ENCODE measurements around the gene EPHB3.

EPHB3 gene

GRCh38 chr3:184594371-184595001, 32.9 kb downstream of the EPHB3 start:
- Histone ChIP-seq H3K27me3 (replicated peaks; ENCODE audit: insufficient read depth, low read length) (peaks cover 37% of the 10 kb centered on the region), H2AFZ (ENCODE audit: low read length) (no peak overlapping the region), H3K27ac (ENCODE audit: low read length) (no peak overlapping the region), H3K36me3 (replicated peaks; ENCODE audit: insufficient read depth, low read length) (no peaks in the 10 kb centered on the region), H3F3A (ENCODE audit: insufficient read depth, low read length) (no peaks in the 10 kb centered on the region), H3K79me2 (ENCODE audit: low read length) (no peaks in the 10 kb centered on the region), H3K4me1 (ENCODE audit: low read length) (no peaks in the 10 kb centered on the region), H3K9me3 (replicated peaks; ENCODE audit: insufficient read depth, low read length) (no peaks in the 10 kb centered on the region), H4K20me1 (ENCODE audit: insufficient read depth, low read length) (no peaks in the 10 kb centered on the region), H3K9ac (ENCODE audit: low read length) (no peak overlapping the region), H3K9me2 (replicated peaks; ENCODE audit: insufficient read depth, low read length) (no peaks in the 10 kb centered on the region), H3K4me2 (ENCODE audit: low read depth, low read length) (no peak overlapping the region), H3K4me3 (ENCODE audit: low read length) (no peak overlapping the region)
- TF ChIP-seq EZH2 (optimal IDR thresholded peaks at IDR 0.05; ENCODE audit: low read depth, low read length) (no peak), EZH2phosphoT487 (IDR thresholded peaks at IDR 0.05; ENCODE audit: low read length) (no peak), CTCF (IDR thresholded peaks at IDR 0.05; ENCODE audit: low read length) (no peak)
- DNase-seq = no peak

GRCh38 chr3:184595726-184596125, 34.1 kb downstream of the EPHB3 start:
- H3K27ac ChIP-seq (ENCODE audit: low read length) = no peak overlapping the region
- no peak for DNase-seq
- H3F3A ChIP-seq (ENCODE audit: insufficient read depth, low read length) = no peaks in the 10 kb centered on the region
- no peak overlapping the region for H3K9ac ChIP-seq (ENCODE audit: low read length)
- H4K20me1 ChIP-seq (ENCODE audit: insufficient read depth, low read length) = no peaks in the 10 kb centered on the region
- peaks cover 27% of the 10 kb centered on the region for H3K27me3 ChIP-seq (replicated peaks; ENCODE audit: insufficient read depth, low read length)
- H3K9me3 ChIP-seq (replicated peaks; ENCODE audit: insufficient read depth, low read length) = no peaks in the 10 kb centered on the region
- H3K4me2 ChIP-seq (ENCODE audit: low read depth, low read length) = no peak overlapping the region
- no peak overlapping the region for H3K4me3 ChIP-seq (ENCODE audit: low read length)
- no peaks in the 10 kb centered on the region for H3K4me1 ChIP-seq (ENCODE audit: low read length)
- H3K36me3 ChIP-seq (replicated peaks; ENCODE audit: insufficient read depth, low read length) = no peaks in the 10 kb centered on the region
- H3K79me2 ChIP-seq (ENCODE audit: low read length) = no peaks in the 10 kb centered on the region
- H2AFZ ChIP-seq (ENCODE audit: low read length) = no peak overlapping the region
- H3K9me2 ChIP-seq (replicated peaks; ENCODE audit: insufficient read depth, low read length) = no peaks in the 10 kb centered on the region
- TF ChIP-seq EZH2 (optimal IDR thresholded peaks at IDR 0.05; ENCODE audit: low read depth, low read length) = no peak
- TF ChIP-seq CTCF (IDR thresholded peaks at IDR 0.05; ENCODE audit: low read length) = no peak
- TF ChIP-seq EZH2phosphoT487 (IDR thresholded peaks at IDR 0.05; ENCODE audit: low read length) = no peak

GRCh38 chr3:184596233-184596632, 34.6 kb downstream of the EPHB3 start:
- H3K4me2 ChIP-seq (ENCODE audit: low read depth, low read length) = no peak overlapping the region
- no peaks in the 10 kb centered on the region for H3K36me3 ChIP-seq (replicated peaks; ENCODE audit: insufficient read depth, low read length)
- no peak overlapping the region for H2AFZ ChIP-seq (ENCODE audit: low read length)
- no peak for TF ChIP-seq EZH2 (optimal IDR thresholded peaks at IDR 0.05; ENCODE audit: low read depth, low read length)
- no peak for TF ChIP-seq CTCF (IDR thresholded peaks at IDR 0.05; ENCODE audit: low read length)
- TF ChIP-seq EZH2phosphoT487 (IDR thresholded peaks at IDR 0.05; ENCODE audit: low read length) = no peak
- no peak overlapping the region for H3K4me3 ChIP-seq (ENCODE audit: low read length)
- H3K27me3 ChIP-seq (replicated peaks; ENCODE audit: insufficient read depth, low read length) = peaks cover 32% of the 10 kb centered on the region
- no peak overlapping the region for H3K27ac ChIP-seq (ENCODE audit: low read length)
- no peaks in the 10 kb centered on the region for H3K9me3 ChIP-seq (replicated peaks; ENCODE audit: insufficient read depth, low read length)
- no peaks in the 10 kb centered on the region for H3K4me1 ChIP-seq (ENCODE audit: low read length)
- DNase-seq = no peak
- no peaks in the 10 kb centered on the region for H3F3A ChIP-seq (ENCODE audit: insufficient read depth, low read length)
- no peaks in the 10 kb centered on the region for H3K9me2 ChIP-seq (replicated peaks; ENCODE audit: insufficient read depth, low read length)
- no peaks in the 10 kb centered on the region for H4K20me1 ChIP-seq (ENCODE audit: insufficient read depth, low read length)
- H3K79me2 ChIP-seq (ENCODE audit: low read length) = no peaks in the 10 kb centered on the region
- no peak overlapping the region for H3K9ac ChIP-seq (ENCODE audit: low read length)
